Prostate gland (tissue), 2 donors: ENCODE data around the gene ANGPTL2. TPM values are rescaled to one million over a fixed set of nuclear protein-coding genes. Genes with fewer than 3 reads are reported as not detected.

ENCODE experiments used
- DNase-seq: peaks from one replicate; pipeline ENCODE4 v3.0.0-alpha.2; 2019; ENCODE audit warnings: low spot score
- H3K27ac ChIP-seq, 2 donors: fragments of 200-600 bp; sonication (generic); 2 replicates each; pipeline ENCODE4 v1.5.1; 2017 to 2019
- H3K27me3 ChIP-seq: fragments of 200-600 bp; sonication (generic); replicated peaks from 2 replicates; pipeline ENCODE4 v1.5.1; 2019; ENCODE audit not compliant: insufficient read depth
- H3K36me3 ChIP-seq, 2 donors: fragments of 200-600 bp; sonication (generic); 1 replicate in 1 of 2; 2 replicates in 1 of 2; pipeline versions ENCODE4 v1.5.1 to v1.8.1; 2017 to 2019
- H3K4me1 ChIP-seq: fragments of 200-600 bp; sonication (generic); replicated peaks from 2 replicates; pipeline ENCODE4 v1.5.1; 2019
- H3K4me3 ChIP-seq, 2 donors: fragments of 200-600 bp; sonication (generic); 2 replicates each; pipeline ENCODE4 v1.5.1; 2017 to 2019
- H3K9me3 ChIP-seq: fragments of 200-600 bp; sonication (generic); 2 replicates; pipeline ENCODE4 v1.5.1; 2017
- CTCF ChIP-seq, 4 experiments: fragments of 200-600 bp in 2 of 4; fragments of 450-650 bp in 2 of 4; sonication (generic) in 2 of 4; IDR thresholded peaks; 1 replicate in 3 of 4; 2 replicates in 1 of 4; pipeline ENCODE4 v1.5.1; 2016 to 2019; ENCODE audit warnings: antibody characterized with exemption in 4 of 4, mild to moderate bottlenecking in 2 of 4, moderate library complexity in 2 of 4
- POLR2A ChIP-seq: fragments of 450-650 bp; IDR thresholded peaks from one replicate; pipeline ENCODE4 v1.6.1; 2016; ENCODE audit warnings: antibody characterized with exemption, mild to moderate bottlenecking
- POLR2AphosphoS5 ChIP-seq: sonication (generic); formaldehyde crosslinking; IDR thresholded peaks from one replicate; pipeline ENCODE4 v1.6.1; 2017; ENCODE audit warnings: antibody characterized with exemption
- WGBS: methylation state at CpG from one replicate; pipeline ENCODE4 v1.1.5; 2018; 5-methylcytosine and 5-hydroxymethylcytosine counted together
- intact Hi-C: fragments of 100-400 bp; cut with DNase I; formaldehyde crosslinking; loops from one replicate; pipeline ENCODE4 v1.14.2; 2022
- total RNA-seq, 2 donors: library from RNA; depleted of rRNA; stranded (reverse); fragments of >200 nt; gene quantifications; one replicate each; pipeline ENCODE4 v1.1.0, GENCODE V29; 2016

ANGPTL2 gene
- total RNA-seq, 2 donors from 2014 or later, result 17.3 to 43.2 TPM

DNA sequence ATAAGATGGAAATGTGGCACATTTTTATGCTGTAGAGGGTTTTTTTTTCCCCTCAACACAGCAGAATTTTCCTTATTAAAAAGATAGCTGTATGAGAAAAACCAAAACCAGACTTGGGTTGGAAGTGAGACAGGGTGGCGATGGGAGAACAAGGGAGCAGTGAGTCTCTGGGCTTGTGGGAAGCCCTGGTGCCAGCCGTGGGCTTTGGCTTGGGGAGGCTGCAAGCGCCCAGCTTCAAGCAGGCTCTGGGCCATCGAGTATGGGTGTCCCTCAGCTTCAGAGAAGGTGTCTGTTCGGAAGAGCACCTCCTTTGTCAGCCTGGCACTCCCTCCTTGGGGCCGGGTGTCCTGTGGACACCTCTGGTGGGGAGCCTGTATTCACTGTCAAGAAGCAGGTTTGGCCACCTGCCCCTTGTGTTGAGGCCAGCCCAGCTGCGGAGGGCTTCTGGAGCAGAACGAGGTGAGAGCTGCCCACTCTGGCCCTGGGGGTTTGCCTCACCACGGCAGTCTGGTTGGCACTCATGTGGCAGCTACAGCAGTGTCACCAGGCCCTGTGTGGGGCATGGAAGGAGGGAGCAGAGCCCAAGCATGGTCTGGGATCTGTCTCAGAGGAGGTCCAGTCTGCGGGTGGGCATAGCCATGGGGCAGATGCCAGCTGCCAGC, 37.6 kb upstream of the ANGPTL2 start:
- TF ChIP-seq POLR2A, result no peak
- no peak for TF ChIP-seq CTCF (IDR thresholded peaks at IDR 0.05)
- TF ChIP-seq POLR2AphosphoS5, result no peak
- no peaks in the 10 kb centered on the region for H3K9me3 ChIP-seq
- peak overlapping the region in 1 of 2 donors; percentile 15 for H3K27ac ChIP-seq
- intact Hi-C loops, result no loop called here
- H3K4me3 ChIP-seq, result no peak overlapping the region
- no peak for DNase-seq
- WGBS, result 81% methylated on average over 10 of the region's 10 CpGs
- no peaks in the 10 kb centered on the region for H3K36me3 ChIP-seq
- no peaks in the 10 kb centered on the region for H3K27me3 ChIP-seq
- H3K4me1 ChIP-seq, result no peaks in the 10 kb centered on the region

GRCh38 chr9:127159325-127159801, 36.9 kb upstream of the ANGPTL2 start:
- Histone ChIP-seq H3K9me3 (no peaks in the 10 kb centered on the region), H3K36me3 (no peaks in the 10 kb centered on the region), H3K4me3 (no peak overlapping the region), H3K27ac (no peak overlapping the region), H3K27me3 (no peaks in the 10 kb centered on the region), H3K4me1 (no peaks in the 10 kb centered on the region)
- no peak for DNase-seq
- TF ChIP-seq CTCF (IDR thresholded peaks at IDR 0.05) (peak in 1 of 4 experiments; percentile 3), POLR2AphosphoS5 (no peak)
- intact Hi-C loops, result no loop called here
- WGBS, result 51% methylated on average over 5 of the region's 5 CpGs

- Histone ChIP-seq H3K4me3 (no peak overlapping the region), H3K9me3 (no peaks in the 10 kb centered on the region), H3K27me3 (no peaks in the 10 kb centered on the region), H3K4me1 (no peaks in the 10 kb centered on the region), H3K27ac (no peak overlapping the region), H3K36me3 (no peaks in the 10 kb centered on the region)
- DNase-seq, result no peak
- 93% methylated on average over 4 of the region's 4 CpGs for WGBS
- intact Hi-C loops, result no loop called here
- TF ChIP-seq POLR2AphosphoS5 (no peak), POLR2A (no peak), CTCF (IDR thresholded peaks at IDR 0.05) (no peak)
Measured at GRCh38 chr9:127158786-127159324, 36.4 kb upstream of the ANGPTL2 start.

DNA sequence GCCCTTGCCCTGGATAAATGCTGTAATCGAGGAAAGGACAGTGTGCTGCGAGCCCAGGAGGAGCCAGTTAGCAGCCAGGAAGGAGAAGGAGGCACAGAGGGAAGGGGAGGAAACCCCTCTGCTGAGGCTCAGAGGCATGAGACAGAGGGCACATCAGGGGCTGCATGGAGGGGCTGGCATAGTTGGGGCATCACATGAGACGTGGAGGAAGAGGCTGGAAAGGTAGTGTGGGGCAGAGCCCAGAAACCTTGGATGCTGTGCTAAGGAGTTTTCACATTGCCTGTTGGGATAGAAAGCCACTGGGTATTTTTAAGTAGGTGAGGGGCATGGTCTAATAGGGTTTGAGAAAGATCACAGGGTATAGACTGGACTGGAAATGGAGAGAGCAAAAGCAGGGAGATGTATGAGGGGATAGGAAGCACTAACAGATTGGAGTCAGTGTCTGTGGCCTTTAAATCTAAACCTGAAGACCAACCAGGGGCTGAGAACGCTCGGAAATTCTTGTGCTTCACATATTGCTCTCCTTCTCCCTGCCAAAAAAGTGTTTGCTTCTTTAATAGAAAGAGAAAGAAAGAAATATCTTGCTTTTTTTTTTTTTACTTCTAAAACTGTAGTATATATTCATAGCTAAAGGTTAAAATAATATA, 33.0 kb upstream of the ANGPTL2 start:
- intact Hi-C loops, result no loop called here
- no peaks in the 10 kb centered on the region for H3K4me1 ChIP-seq

More for the DNA sequence above, 33.0 kb upstream of the ANGPTL2 start:
- Histone ChIP-seq H3K9me3 (no peaks in the 10 kb centered on the region), H3K36me3 (no peaks in the 10 kb centered on the region), H3K27me3 (no peaks in the 10 kb centered on the region), H3K4me3 (no peak overlapping the region), H3K27ac (peak overlapping the region; percentile 18 to 43)
- WGBS, result 73% methylated on average over 5 of the region's 5 CpGs
- TF ChIP-seq CTCF (IDR thresholded peaks at IDR 0.05) (no peak), POLR2A (no peak), POLR2AphosphoS5 (no peak)
- DNase-seq, result no peak
